ENCODE results near the gene MINDY2.

- TF ChIP-seq POLR2A (IDR thresholded peaks at IDR 0.05; ENCODE audit: low read depth, low read length) = no peak
- TF ChIP-seq POLR2AphosphoS5 (IDR thresholded peaks at IDR 0.05; ENCODE audit: low read depth, low read length) = no peak
- no peak for TF ChIP-seq TAF1 (IDR thresholded peaks at IDR 0.05; ENCODE audit: borderline replicate concordance, low read depth, low read length)
These were observed 96.8 kb downstream of the MINDY2 start for GRCh38 chr15:58867926-58868325.
